Activated CD8-positive, alpha-beta memory T cell treated with anti-CD3 and anti-CD28 coated beads, Interleukin-2, amount 10 ng/mL, durations not matched to agents 7 days and 5 days (primary cell): ENCODE results near the gene HSD3B7. TPM values are rescaled to one million over a fixed set of nuclear protein-coding genes. Genes with fewer than 3 reads are reported as not detected.

ENCODE experiments used
- ATAC-seq: fragments of 150-1000 bp; cut with Tn5 transposase; one replicate; pipeline ENCODE4 v1.10.0; 2021; ENCODE audit warnings: moderate library complexity
- CTCF ChIA-PET: fragments of 350-600 bp; sonication (Branson Sonifier 250); formaldehyde crosslinking; loops from one replicate; lab custom pipeline; 2021; ENCODE audit warnings: antibody characterized with exemption; lab: Charles Lee
- DNase-seq: peaks from one replicate; pipeline ENCODE4 v3.0.0-alpha.2; 2020
- H3K27ac Mint-ChIP-seq: one replicate; pipeline ENCODE4 v1.8.0; 2021; ENCODE audit warnings: mild to moderate bottlenecking, mixed read lengths
- H3K27me3 Mint-ChIP-seq: one replicate; pipeline ENCODE4 v1.8.0; 2021; ENCODE audit warnings: mixed read lengths
- H3K36me3 Mint-ChIP-seq: one replicate; pipeline ENCODE4 v1.8.0; 2021; ENCODE audit warnings: mild to moderate bottlenecking, mixed read lengths
- H3K4me1 Mint-ChIP-seq: one replicate; pipeline ENCODE4 v1.8.0; 2021; ENCODE audit warnings: mixed read lengths
- H3K4me3 Mint-ChIP-seq: one replicate; pipeline ENCODE4 v1.8.0; 2021; ENCODE audit warnings: mild to moderate bottlenecking, moderate library complexity, mixed read lengths
- H3K9me3 Mint-ChIP-seq: one replicate; pipeline ENCODE4 v1.8.0; 2022; ENCODE audit warnings: low read depth, mixed read lengths
- total RNA-seq, 2 experiments: library from RNA; stranded (reverse); gene quantifications; one replicate each; pipeline ENCODE4 v1.2.3, GENCODE V29; 2021

The HSD3B7 gene
- total RNA-seq, 2 experiments from 2014 or later: 6.6 to 9.7 TPM

DNA sequence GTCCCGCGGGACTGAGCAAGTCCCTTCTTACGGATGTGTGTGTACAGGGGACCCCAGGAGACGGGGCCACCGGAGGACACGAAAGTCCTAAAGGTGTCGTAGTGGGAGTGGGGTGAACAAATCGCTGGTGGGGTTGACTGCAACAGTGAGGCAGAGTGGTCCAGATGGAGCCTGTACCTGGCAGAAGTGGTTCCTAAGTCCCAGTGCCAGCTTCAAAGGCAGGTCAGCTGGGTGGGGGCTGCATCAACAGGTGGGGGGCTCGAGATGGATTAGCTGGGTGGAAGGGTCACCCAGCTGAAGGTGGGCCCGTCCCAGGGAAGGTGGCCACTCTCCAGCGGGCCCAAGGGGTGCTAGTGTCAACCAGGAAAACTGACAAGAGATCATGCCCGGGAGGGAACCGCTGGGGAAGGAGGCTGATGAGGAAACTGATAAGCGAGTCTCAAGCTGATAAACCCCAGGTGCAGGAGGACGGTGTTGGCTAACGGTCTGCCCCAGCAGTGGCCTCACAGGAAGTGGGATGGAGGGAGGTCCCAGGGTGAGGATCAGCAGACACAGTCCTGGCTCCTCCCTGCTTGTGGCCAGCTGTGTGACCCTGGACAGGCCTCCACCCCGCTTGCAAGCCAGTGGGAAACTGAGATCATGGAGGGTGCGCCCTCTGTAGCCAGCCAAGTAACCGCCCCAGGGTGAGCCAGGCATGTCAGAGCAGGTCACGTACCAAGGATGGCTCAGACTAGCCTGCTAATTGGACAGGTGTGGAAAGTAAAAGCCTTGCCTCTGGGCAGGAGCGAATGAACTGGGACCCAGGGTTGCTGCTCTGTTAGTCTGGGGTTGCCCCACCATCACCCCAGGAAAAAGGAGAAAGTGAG, 35.1 kb upstream of the HSD3B7 start:
- H3K4me3 Mint-ChIP-seq: peak overlapping the region; percentile 83
- CTCF ChIA-PET: interaction anchor here (0.7 to 2.5 kb wide), 10 partner anchors 8 to 927 kb away, joined by 3 to 11 read pairs (median 4); partner anchors contain the start of gene HSD3B7
- H3K36me3 Mint-ChIP-seq: peaks cover 5% of the 10 kb centered on the region
- peak; percentile 78 for DNase-seq
- H3K4me1 Mint-ChIP-seq: peaks cover 26% of the 10 kb centered on the region
- no peaks in the 10 kb centered on the region for H3K9me3 Mint-ChIP-seq
- peak; percentile 55 for ATAC-seq
- peak overlapping the region; percentile 89 for H3K27ac Mint-ChIP-seq
- no peaks in the 10 kb centered on the region for H3K27me3 Mint-ChIP-seq

DNA sequence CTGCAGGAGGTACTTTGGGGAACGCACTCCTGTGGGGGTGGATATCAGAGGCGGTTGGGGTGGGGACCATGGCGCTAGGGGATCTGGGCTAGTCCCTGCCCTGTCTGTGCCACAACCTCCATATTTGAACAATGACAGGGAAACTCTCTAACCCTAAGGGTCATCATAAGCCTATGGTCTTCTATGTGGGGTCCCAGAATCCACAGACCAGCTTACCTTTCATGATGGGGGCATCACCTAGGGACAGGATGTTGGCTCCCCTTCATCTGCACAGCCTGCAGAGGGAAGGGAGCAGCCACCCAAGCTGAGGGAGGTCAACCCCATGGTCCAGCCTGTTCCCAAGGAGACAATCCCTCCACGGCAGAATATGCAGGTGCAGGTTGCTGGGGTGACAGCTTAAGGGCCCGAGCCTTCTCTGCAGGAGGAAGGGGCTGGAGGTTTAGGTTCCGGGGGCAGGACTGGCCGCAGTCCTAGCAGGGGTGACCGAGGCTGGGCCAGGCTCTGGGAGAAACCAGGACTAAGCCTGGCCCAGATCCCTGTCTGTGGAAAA, 34.4 kb upstream of the HSD3B7 start:
- ATAC-seq (no peak), DNase-seq (no peak)
- H3K4me3 Mint-ChIP-seq: peak overlapping the region; percentile 83
- no peaks in the 10 kb centered on the region for H3K9me3 Mint-ChIP-seq
- H3K4me1 Mint-ChIP-seq: peaks cover 26% of the 10 kb centered on the region
- CTCF ChIA-PET: interaction anchor here (0.5 to 2.5 kb wide), 8 partner anchors 8 to 272 kb away, joined by 3 to 11 read pairs (median 4); partner anchors contain the start of gene HSD3B7
- peak overlapping the region; percentile 89 for H3K27ac Mint-ChIP-seq
- no peaks in the 10 kb centered on the region for H3K27me3 Mint-ChIP-seq
- peaks cover 2% of the 10 kb centered on the region for H3K36me3 Mint-ChIP-seq

DNA sequence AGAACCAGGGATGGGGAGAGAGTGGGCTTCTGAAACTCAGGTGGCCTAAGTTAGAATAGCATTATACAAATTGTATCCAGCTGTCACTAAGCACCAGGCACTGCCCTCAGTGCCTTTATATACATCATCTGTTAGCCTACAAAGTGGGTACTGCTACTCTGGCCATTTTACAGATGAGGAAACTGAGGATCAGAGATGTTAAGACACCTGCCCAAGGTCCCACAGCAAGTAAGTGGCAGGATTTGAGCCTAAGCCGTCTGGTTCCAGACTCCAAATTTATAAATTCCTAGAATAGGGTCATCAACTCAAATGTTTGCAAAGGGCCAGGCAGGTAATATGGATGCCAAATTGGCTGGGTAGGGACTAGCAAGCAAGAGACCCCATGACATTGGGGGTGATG, 33.8 kb upstream of the HSD3B7 start:
- ATAC-seq (no peak), DNase-seq (no peak)
- Mint-ChIP-seq H3K27me3 (no peaks in the 10 kb centered on the region), H3K36me3 (peaks cover 2% of the 10 kb centered on the region), H3K4me1 (peaks cover 29% of the 10 kb centered on the region), H3K27ac (no peak overlapping the region), H3K9me3 (no peaks in the 10 kb centered on the region), H3K4me3 (no peak overlapping the region)
- CTCF ChIA-PET: interaction anchor here (0.5 to 2.5 kb wide), 4 partner anchors 9 to 271 kb away, joined by 3 to 11 read pairs (median 4); partner anchors contain the start of gene HSD3B7

DNA sequence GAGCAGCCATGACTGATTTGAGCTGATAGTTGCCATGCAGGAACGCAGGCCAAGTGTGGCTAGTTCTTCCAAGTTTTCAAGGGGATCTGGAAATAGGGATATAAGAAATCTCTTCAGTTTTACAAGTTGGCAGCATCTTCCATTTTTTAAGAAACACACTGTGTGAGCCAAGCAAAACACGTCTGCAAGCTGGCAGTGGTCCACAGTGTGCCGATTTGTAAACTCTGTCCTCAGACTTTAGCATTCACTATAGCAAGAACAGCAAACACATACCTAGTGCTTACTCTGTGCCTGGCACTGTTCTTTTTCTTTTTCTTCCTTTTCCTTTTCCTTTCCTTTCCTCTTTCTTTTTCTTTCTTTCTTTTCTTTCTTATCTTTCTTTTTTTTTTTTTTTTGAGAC, 33.3 kb upstream of the HSD3B7 start:
- H3K4me1 Mint-ChIP-seq: peaks cover 32% of the 10 kb centered on the region
- H3K27me3 Mint-ChIP-seq: no peaks in the 10 kb centered on the region

GRCh38 chr16:30953111-30953510, 31.9 kb upstream of the HSD3B7 start:
- Mint-ChIP-seq H3K9me3 (no peaks in the 10 kb centered on the region), H3K4me1 (peaks cover 32% of the 10 kb centered on the region), H3K27me3 (no peaks in the 10 kb centered on the region), H3K4me3 (no peak overlapping the region), H3K27ac (no peak overlapping the region), H3K36me3 (no peaks in the 10 kb centered on the region)
- DNase-seq (no peak), ATAC-seq (no peak)
- CTCF ChIA-PET: interaction anchor here (0.9 to 3.9 kb wide), 14 partner anchors 9 to 916 kb away, joined by 3 to 21 read pairs (median 4); partner anchors contain the start of genes HSD3B7 and VKORC1

More for the DNA sequence above, 33.3 kb upstream of the HSD3B7 start:
- no peaks in the 10 kb centered on the region for H3K36me3 Mint-ChIP-seq
- DNase-seq (no peak), ATAC-seq (no peak)
- CTCF ChIA-PET: interaction anchor here (1.3 to 2.5 kb wide), 2 partner anchors 10 to 33 kb away, joined by 4 to 11 read pairs; partner anchors contain the start of gene HSD3B7
- H3K27ac Mint-ChIP-seq: peak overlapping the region; percentile 11
- H3K9me3 Mint-ChIP-seq: no peaks in the 10 kb centered on the region
- no peak overlapping the region for H3K4me3 Mint-ChIP-seq

- CTCF ChIA-PET: interaction anchor here (0.6 to 3.9 kb wide), 25 partner anchors 8 to 915 kb away, joined by 3 to 21 read pairs (median 3); partner anchors contain the start of genes HSD3B7, PYCARD and VKORC1
- Mint-ChIP-seq H3K36me3 (no peaks in the 10 kb centered on the region), H3K27me3 (no peaks in the 10 kb centered on the region), H3K4me1 (peaks cover 35% of the 10 kb centered on the region), H3K4me3 (no peak overlapping the region), H3K9me3 (no peaks in the 10 kb centered on the region), H3K27ac (no peak overlapping the region)
- DNase-seq (peak; percentile 82), ATAC-seq (peak; percentile 23)
Measured at GRCh38 chr16:30953511-30954124, 31.4 kb upstream of the HSD3B7 start.

GRCh38 chr16:30954993-30955392, 30.0 kb upstream of the HSD3B7 start:
- CTCF ChIA-PET: interaction anchor here (1.4 to 3.9 kb wide), 5 partner anchors 11 to 187 kb away, joined by 3 to 21 read pairs (median 13); no protein-coding TSS in a partner anchor
- Mint-ChIP-seq H3K4me3 (no peak overlapping the region), H3K4me1 (peaks cover 40% of the 10 kb centered on the region), H3K36me3 (peaks cover 8% of the 10 kb centered on the region), H3K27ac (no peak overlapping the region), H3K27me3 (no peaks in the 10 kb centered on the region), H3K9me3 (no peaks in the 10 kb centered on the region)
- no peak for ATAC-seq
- DNase-seq: no peak

- H3K36me3 Mint-ChIP-seq: peaks cover 22% of the 10 kb centered on the region
- H3K4me3 Mint-ChIP-seq: peak overlapping the region; percentile 89
- no peaks in the 10 kb centered on the region for H3K27me3 Mint-ChIP-seq
- DNase-seq (peak; percentile 92), ATAC-seq (peak; percentile 76)
- H3K4me1 Mint-ChIP-seq: peaks cover 33% of the 10 kb centered on the region
- CTCF ChIA-PET: interaction anchor here (0.9 to 3.8 kb wide), 2 partner anchors 15 to 186 kb away, joined by 3 to 20 read pairs; no protein-coding TSS in a partner anchor
- H3K27ac Mint-ChIP-seq: peak overlapping the region; percentile 99
- H3K9me3 Mint-ChIP-seq: no peaks in the 10 kb centered on the region
Measured at GRCh38 chr16:30956601-30957455, 28.2 kb upstream of the HSD3B7 start.

- H3K27ac Mint-ChIP-seq: peak within 1 kb of the TSS; percentile 99
- H3K36me3 Mint-ChIP-seq: peaks cover 24% of the 10 kb centered on the region
- H3K27me3 Mint-ChIP-seq: no peaks in the 10 kb centered on the region
- CTCF ChIA-PET: interaction anchor here (0.9 kb wide), 1 partner anchor 16 kb away, joined by 3 read pairs; no protein-coding TSS in a partner anchor
- H3K4me3 Mint-ChIP-seq: peak within 1 kb of the TSS; percentile 89
- DNase-seq (peak; percentile 98), ATAC-seq (peak; percentile 90)
- no peaks in the 10 kb centered on the region for H3K9me3 Mint-ChIP-seq
- H3K4me1 Mint-ChIP-seq: peaks cover 33% of the 10 kb centered on the region
Measured at GRCh38 chr16:30957456-30958174, 27.4 kb upstream of the HSD3B7 start, which contains the start of gene SETD1A. TSS of gene SETD1A (plus strand) at chr16:30957754. CDS start at chr16:30958732, 978 bp downstream.

- ATAC-seq: peak; percentile 9
- Mint-ChIP-seq H3K36me3 (peaks cover 30% of the 10 kb centered on the region), H3K9me3 (no peaks in the 10 kb centered on the region), H3K27ac (peak overlapping the region; percentile 86), H3K4me1 (peaks cover 33% of the 10 kb centered on the region), H3K27me3 (no peaks in the 10 kb centered on the region), H3K4me3 (peak overlapping the region; percentile 85)
- no peak for DNase-seq
- CTCF ChIA-PET: interaction anchor here (0.8 to 1.0 kb wide), 4 partner anchors 16 to 183 kb away, joined by 3 to 5 read pairs (median 3); no protein-coding TSS in a partner anchor
Measured at GRCh38 chr16:30958175-30959079, 26.6 kb upstream of the HSD3B7 start.

DNA sequence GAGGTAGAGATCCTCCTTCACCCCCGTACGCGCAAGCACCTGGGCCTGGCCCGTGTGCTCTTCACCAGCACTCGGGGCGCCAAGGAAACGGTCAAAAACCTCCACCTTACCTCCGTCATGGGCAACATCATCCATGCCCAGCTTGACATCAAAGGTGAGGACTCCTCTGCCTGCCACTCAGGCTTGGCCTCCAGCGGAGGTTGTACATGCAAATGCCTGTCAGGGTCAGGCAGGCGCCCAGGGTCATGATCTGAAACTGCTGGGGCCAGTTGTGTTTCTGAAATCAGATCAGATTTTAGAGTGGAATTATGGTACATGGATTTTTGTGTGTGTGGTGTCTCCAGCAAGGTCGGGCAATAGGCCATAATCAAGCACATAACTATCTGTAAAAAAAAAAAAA, 23.6 kb upstream of the HSD3B7 start:
- CTCF ChIA-PET: interaction anchor here (1.4 to 1.5 kb wide), 2 partner anchors 12 to 24 kb away, joined by 6 read pairs; partner anchors contain the start of genes HSD3B7 and ORAI3

More for the DNA sequence above, 23.6 kb upstream of the HSD3B7 start:
- H3K4me1 Mint-ChIP-seq: peaks cover 22% of the 10 kb centered on the region
- peaks cover 40% of the 10 kb centered on the region for H3K36me3 Mint-ChIP-seq
- no peak for ATAC-seq
- DNase-seq: no peak
- H3K4me3 Mint-ChIP-seq: no peak overlapping the region
- no peaks in the 10 kb centered on the region for H3K27me3 Mint-ChIP-seq
- H3K27ac Mint-ChIP-seq: no peak overlapping the region
- no peaks in the 10 kb centered on the region for H3K9me3 Mint-ChIP-seq
